Dermis blood vessel endothelial cell (primary cell): Measurements from ENCODE around the gene PAK1IP1. TPM values are rescaled to one million over a fixed set of nuclear protein-coding genes. Genes with fewer than 3 reads are reported as not detected.
A peak's percentile ranks its signal among the peaks of the same experiment; 100 is the strongest.
"Not testable (repeated sequence)": the region's sequence is repeated elsewhere in the genome, so short reads cannot be mapped to it uniquely, and the experiment has no call there.

Experiments
- DNase-seq: peaks from one replicate; pipeline ENCODE4 v3.0.0; 2010
- total RNA-seq: library from RNA; depleted of rRNA; stranded (reverse); fragments of >200 nt; gene quantifications from 2 replicates; pipeline ENCODE4 v1.2.3, GENCODE V29; 2014

The PAK1IP1 gene
- total RNA-seq, 1 donor from 2014 or later = 11.2 TPM

DNA sequence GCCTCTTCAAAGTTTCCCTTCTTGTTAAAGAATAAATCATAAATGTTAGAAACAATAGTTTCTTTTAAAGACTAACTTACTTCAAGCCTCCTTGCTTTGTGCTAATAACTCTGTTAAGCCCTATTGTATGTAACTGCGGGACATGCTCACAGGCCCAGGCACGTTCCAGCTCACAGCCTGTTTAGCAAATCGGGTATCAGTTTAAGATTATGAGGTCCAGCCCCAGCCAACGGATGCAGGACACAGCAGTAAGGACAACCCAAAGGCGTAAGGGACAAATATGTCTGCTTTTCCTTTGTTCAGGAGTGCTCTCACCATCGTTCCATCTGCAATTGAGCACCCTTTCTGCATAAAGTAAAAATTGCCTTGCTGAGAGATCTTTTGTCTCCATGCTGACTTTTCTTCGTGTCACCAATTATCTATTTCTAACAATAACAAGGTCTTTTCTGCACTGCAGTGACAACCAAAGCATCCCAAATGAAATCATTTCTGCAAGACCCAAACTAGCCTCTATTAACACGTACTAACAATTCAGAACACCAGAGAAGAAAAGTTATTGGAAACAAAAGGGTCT is 1.7 kb upstream of the PAK1IP1 start:
- no peak for DNase-seq

DNA sequence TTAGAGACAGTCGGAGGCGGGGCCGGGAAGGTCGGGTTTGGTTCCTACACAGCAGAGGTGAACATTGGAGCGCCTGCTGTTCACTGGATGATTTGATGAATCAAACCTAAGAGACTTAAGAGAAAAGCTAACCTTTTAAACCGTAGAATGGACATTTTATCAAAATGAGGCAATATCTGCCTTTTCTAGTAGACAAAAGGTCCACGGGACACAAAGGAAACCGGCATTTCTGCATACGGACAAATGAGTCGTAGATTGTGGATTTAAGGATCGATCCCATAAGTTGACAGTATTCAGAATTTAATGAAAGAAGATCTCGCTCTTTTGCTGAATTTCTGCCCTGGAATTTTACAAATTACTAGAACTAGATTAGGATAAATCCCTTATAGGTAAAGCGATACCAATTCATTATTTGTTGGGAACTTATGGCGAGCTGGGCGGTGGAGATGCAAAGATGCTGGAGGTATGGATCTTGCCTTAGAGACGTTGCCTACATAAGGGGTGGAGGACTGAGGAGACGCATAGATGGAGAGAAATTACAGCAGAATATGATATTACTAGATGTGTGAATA is 400 bp downstream of the PAK1IP1 start:
- DNase-seq = no peak

DNA sequence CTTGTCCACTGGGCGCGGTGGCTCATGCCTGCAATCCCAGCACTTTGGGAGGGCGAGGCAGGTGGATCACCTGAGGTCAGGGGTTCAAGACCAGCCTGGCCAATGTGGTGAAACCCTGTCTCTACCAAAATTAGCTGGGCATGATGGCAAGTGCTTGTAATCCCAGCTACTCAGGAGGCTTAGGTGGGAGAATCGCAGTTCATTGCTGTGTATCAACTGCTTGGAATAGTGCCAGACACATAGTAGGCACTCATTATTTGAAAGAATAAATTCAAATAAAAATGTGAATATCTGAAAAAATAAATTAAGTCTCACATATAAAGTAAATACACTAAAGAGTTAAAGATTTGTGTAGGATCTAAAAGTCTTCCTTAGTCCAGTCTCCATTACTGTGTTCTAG is 1.9 kb downstream of the PAK1IP1 start:
- no peak for DNase-seq

DNA sequence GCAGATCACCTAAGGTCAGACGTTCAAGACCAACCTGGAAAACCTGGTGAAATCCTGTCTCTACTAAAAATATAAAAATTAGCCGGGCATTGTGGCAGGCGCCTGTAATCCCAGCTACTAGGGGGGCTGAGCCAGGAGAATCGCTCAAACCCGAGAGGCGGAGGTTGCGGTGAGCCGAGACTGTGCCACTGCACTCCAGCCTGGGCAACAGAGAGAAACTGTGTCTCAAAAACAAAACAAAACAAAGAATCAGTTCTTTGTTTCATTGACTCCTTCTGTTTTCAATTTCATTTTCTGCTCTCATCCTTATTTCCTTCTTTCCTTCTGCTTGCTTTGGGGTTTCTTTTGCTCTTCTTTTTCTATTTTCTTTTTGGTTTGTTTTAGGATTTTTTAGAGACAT is 19.2 kb downstream of the PAK1IP1 start:
- no peak for DNase-seq

DNA sequence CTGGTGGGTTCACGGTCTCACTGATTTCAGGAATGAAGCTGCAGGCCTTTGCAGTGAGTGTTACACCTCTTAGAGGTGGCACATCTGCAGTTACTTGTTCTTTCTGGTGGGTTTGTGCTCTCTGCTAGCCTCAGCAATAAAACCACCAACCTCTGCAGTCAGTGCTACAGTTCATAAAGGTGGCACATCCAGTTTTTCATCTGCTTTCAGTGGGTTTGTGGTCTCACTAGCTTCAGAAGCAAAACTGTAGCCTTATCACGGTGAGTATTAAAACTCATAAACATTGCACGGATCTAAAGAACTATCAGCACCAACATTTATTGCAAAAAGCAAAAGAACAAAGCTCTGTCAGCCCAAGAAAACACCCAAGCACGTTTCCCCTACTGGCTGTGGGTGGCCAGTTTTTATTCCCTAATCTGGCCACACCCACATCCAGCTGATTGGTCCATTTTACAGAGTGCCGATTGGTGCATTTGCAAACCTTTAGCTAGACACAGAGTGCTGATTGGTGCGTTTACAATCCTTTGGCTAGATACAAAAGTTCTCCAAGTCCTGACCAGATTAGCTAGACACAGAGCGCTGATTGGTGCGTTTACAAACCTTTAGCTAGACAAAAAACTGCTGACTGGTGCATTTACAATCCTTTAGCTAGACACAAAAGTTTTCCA is 24.7 kb downstream of the PAK1IP1 start:
- peak; percentile 48 for DNase-seq

DNA sequence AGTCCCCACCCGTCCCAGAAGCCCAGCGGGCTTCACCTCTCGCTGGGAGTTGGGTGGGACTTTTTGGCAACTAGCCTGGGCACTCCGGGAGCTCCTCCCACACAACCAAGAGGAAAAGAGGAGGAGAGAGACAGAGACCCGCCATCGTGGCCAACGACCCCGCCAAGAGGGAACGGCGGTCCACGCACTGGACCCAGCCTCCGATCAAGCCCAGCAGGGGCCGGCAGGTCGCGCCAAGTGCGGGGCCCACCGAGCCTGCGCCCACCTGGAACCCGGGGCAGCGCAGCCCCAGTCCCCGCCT is 25.1 kb downstream of the PAK1IP1 start:
- no peak for DNase-seq

DNA sequence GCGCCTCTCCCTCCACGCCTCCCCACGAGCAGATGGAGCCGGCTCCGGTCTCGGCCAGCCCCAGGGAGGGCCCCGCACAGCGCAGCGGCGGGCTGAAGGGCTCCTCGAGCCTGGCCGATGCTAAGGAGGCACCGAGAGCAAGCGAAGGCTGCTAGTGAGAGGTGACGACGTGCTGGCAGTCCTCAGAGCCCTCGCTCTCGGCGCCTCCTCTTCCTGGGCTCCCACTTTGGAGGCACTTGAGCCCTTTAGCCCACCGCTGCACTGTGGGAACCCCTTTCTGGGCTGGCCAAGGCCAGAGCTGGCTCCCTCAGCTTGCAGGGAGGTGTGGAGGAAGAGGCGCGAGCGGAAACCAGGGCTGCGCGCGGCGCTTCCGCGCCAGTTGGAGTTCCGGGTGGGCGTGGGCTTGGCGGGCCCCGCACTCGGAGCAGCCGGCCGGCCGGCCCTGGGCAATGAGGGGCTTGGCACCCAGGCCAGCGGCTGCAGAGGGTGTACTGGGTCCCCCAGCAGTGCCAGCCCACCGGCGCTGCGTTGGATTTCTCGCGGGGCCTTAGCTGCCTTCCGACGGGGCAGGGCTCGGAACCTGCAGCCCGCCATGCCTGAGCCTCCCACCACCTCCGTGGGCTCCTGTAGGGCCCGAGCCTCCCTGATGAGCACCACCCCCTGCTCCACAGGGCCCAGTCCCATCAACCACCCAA is 25.6 kb downstream of the PAK1IP1 start:
- peak; percentile 54 for DNase-seq

DNA sequence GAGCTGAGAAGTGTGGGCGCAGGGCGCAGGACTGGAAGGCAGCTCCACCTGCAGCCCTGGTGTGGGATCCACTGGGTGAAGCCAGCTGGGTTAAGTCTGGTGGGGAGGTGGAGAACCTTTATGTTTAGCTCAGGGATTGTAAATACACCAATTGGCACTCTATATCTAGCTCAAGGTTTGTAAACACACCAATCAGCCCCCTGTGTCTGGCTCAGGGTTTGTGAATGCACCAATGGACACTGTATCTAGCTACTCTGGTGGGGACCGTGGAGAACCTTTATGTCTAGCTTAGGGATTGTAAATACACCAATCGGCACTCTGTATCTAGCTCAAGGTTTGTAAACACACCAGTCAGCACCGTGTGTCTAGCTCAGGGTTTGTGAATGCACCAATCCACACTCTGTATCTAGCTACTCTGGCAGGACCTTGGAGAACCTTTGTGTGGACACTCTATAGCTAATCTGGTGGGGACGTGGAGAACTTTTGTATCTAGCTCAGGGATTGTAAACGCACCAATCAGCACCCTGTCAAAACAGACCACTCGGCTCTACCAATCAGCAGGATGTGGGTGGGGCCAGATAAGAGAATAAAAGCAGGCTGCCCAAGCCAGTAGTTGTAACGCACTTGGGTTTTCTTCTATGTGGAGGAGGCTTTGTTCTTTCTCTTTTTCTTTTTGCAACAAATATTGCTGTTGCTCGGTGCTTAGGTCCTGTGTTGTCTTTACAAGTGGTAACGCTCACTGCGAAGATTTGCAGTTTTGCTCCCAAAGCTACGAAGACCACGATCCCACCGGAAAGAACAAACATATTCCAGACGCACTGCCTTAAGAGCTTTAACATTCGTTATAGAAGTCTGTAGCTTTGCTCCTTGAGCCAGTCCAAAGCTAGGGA is 26.4 kb downstream of the PAK1IP1 start:
- DNase-seq = peak; percentile 17

DNA sequence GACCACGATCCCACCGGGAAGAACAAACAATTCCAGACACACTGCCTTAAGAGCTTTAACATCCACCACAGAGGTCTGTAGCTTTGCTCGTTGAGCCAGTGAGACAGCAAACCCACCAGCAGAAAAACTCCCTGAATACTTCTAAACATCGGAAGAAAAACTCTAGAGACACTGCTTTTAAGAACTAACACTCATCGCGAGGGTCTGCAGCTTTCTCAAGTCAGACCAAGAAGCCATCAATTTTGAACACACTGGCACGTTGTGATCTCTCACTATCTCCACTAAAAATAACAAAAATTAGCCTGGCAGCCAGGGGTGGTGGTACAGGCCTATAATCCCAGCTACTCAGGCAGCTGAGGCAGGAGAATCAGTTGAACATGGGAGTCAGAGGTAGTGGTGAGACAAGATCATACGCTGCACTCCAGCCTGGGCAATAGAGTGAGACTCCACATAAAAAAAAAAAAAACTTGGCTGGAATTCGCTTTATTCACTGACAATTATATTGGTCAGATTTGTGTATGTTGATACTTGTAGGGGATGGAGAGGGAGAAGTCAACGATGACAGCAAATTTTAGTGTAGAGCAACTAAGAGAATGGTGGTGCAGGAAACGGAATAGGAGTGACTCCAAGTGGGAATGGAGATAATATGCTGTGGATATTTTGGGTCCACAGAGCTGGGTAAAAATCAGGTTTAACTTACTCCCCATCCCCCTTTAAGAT is 27.2 kb downstream of the PAK1IP1 start:
- DNase-seq = no peak

DNA sequence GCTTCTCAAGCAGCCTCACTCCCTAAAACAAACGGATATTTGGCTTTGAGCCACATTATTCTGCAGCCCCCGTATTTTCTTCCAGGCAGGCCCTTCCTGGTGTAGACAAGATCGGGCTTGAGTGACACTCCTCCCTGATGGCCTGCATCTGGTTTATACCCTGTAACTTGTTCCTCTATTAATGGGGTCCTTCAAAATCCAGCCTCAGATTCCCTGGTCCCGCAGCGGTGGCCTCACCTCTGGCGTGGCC is 27.7 kb downstream of the PAK1IP1 start:
- DNase-seq = no peak

DNA sequence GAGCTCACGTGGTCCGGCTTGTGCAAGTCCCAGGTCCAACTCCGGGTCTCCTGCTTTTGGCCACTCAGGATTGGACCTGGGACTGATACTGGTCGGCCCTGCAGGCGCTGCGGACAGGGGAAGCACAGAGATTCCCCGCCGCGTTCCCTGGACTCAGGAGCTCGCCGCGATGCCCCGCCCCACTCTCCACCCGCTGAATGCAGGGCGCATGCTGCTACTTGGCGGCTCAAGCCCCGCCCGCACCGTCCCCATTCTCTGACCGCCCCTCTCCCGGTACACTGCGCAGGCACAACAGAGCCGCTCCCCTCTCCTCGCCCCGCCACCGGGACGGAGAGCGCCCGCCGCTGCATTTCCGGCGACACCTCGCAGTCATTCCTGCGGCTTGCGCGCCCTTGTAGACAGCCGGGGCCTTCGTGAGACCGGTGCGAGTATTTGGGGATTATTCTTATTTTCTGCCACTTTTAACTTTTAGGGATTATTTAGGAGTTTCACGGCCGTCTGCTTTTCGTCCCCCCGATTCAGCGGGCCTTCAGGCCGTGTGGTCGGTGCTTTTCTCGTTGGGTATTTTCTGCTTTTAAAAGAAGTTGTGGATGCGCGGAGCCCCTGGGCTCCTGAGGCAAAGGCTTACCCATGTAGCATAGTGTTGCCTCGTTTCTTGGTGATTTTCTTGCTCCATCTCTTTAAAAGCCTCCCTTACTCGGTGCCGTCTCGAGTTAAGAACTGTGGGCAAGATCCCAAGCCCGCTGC is 28.2 kb downstream of the PAK1IP1 start, which contains the start of gene TMEM14C:
TMEM14C (plus strand) TSS at position 251 of the 747 bp plus-strand sequence. CDS start 1,544 bp downstream, outside the sequence.
- DNase-seq = peak; percentile 98

DNA sequence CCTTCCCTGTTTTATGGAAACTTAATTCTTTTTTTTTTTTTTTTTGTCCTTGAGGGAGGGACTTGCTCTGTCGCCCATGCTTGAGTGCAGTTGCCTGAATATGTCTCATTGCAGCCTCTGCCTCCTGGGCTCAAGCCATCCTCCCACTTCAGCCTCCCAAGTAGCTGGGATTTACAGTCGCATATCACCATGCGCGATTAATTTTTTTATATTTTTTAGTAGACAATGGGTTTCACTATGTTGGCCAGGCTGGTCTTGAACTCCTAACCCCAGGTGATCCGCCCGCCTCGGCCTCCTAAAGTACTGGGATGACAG is 28.8 kb downstream of the PAK1IP1 start:
- no peak for DNase-seq

DNA sequence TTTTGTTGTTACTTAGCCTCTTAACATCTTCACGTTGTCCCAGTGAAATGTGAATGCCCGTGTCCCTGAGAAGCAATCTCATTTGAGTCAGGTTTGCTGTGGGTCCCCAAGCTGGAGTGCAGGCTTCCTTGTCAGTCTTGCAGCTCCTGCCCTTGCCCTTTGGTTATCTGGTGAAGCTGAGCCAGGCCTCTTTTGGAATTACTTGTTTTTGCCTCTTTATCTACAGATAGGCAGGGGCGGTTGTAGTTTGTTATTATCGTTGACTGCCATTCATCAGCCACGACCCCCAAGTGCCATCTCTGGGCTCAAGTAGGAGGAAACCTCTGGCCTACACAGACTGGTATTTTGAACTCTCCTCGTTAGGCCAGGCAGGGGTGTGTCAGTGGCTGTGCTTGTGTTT is 30.3 kb downstream of the PAK1IP1 start:
- DNase-seq = no peak

DNA sequence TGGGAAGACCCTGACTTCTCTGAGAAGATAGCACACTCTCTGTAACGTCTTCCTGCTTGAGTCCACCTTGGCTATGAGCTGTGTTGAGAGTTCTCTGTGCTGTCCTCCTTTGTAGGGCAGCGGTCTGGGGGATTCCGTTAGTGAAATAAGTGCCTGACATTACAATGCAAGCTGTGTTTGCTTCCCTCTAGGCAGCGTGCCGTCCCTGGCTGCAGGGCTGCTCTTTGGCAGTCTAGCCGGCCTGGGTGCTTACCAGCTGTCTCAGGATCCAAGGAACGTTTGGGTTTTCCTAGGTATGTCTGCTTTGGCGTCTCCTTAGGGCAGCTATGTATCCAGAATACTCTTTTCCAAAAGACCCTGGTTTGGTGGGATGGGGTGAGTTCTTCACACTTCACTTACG is 30.9 kb downstream of the PAK1IP1 start:
- no peak for DNase-seq

DNA sequence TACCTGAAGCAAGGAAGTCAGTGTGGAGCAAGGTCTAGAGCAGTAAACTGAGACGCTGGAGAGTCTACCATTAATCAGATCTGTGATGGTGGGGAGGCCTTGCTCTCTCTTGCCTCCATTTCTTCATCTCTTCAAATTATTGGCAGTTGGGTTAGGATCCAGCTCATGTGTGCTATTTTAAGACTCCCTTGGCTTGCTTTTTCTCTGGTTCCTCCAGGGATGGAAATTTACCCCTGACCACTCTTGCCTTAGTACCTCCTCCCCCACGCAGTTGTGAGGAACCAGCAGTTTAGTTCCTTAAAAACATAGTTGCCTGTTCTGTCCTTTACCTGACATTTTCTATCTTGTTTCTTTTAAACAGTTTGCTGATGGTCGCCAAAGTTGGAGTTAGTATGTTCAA is 35.5 kb downstream of the PAK1IP1 start:
- DNase-seq = no peak

DNA sequence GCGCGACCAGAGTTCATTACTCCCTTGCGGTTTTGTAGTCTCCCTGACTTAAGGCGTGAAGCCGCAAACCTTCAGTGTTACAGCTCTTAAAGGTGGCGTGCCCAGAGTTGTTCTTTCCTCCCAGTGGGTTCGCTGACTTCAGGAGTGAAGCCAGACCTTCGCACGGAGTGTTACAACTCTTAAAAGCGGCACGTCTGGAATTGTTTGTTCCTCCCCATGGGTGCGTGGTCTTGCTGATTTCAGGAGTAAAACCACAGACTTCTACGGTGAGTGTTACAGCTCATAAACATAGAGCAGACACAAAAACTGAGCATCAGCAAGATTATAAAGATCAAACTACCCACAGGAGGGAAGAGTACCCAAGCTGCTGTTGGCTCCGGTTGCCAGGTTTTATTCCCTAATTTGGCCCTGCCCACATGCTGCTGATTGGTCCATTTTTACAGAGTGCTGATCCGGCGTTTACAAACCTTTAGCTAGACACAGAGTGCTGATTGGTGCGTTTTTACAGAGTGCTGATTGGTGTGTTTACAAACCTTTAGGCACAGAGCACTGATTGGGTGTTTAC is 38.5 kb downstream of the PAK1IP1 start:
- no peak for DNase-seq

DNA sequence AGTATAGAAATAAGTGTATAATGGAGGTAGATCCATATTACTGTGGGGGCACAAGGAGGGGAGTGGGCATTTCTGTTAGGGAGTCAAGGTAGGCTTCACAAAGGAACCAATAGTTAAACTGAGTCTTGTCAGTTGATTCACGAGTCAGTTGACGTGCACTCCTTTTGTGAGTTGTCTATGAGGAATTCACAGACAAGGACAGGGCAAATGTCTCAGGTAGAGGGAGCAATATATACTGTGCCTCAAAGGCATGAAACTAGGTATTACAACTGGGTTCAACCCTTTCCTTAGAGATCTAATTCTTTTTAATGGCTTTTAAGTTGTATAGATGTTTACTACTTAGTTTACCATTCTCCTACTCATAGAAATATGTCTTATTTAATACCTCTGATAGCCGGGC is 39.1 kb downstream of the PAK1IP1 start:
- no peak for DNase-seq

DNA sequence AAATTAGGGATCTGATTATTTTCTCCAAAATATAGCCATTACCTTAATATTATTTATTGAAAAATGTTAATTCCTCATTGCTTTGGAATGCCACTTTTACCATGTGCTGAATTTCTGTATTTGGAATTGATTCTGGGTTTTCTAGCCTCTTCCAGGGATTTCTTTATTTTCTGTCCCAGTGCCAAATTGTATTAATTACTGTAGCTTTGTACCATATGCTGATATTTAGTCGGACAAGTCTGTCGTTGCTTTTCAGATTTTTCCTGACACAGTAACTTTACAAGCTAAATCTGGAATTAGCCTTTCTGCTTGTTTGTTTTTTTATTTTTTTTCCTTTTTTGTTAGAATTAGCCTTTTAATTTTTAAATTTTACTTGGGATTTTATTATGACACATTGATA is 42.0 kb downstream of the PAK1IP1 start:
- DNase-seq = no peak

DNA sequence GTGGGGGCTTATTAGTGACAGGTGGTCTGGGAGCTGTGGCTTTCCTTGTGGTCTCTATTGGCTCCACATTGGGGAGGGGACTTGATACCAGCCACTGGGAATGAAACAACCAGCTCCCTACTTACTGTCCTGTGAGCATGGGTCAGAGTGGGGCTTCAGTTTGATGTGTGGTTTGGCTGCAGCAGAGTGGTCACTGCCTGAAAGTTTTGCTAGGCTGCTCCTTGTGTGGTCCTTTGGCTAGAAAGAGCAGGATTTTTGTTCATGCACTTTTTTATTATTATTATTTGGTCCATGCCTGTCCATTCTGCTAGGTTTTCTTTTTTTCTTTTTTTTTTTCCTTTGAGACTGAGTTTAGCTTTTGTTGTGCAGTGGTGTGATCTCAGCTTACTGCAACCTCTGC is 45.3 kb downstream of the PAK1IP1 start:
- no peak for DNase-seq

DNA sequence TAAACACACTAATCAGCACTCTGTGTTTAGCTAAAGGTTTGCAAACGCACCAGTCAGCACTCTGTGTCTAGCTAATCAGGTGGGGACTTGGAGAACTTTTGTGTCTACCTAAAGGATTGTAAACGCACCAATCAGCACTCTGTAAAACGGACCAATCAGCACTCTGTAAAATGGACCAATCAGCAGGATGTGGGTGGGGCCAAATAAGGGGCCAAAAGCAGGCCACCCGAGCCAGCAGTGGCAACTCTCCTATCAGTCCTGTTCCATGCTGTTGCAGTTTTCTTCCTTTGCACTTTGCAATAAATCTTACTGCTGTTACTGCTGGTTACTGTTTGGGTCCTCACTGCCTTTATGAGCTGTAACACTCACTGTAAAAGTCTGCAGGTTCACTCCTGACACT is 46.9 kb downstream of the PAK1IP1 start:
- not testable (repeated sequence) for DNase-seq

DNA sequence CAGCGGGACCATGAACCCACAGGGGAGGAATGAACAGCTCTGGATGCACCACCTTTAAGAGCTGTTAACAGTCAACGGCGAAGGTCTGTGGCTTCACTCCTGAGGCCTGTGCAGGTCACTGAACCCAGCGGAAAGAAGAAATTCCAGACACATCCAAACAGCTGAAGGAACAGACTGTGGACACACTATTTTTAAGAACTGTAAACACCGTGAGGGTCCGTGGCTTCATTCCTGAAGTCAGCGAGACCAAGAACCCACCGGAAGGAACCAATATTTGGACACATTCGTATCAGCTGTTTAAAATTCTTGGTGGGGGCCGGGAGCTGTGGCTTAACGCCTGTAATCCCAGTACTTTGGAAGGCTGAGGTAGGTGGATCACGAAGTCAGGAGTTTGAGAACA is 47.5 kb downstream of the PAK1IP1 start:
- DNase-seq = no peak

DNA sequence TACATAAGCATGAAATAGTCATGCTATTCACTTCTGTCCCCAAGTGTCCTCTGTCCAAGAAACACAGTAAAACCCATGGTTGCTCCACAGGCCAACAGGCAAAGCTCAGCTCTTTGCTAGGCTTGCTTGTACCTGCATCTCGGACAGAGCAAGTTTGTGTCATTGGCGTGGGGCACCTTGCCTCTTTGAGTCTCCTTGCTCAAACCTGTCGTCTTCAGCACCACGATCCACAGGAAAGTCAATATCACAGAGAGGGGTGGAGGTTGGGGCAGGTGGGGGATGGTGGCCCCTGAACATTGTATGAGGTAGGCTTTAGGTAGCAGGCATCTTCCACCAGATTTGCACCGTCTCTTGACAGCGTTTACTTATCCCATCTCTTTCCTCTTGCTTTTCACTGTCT is 48.7 kb downstream of the PAK1IP1 start:
- no peak for DNase-seq
